MCF 10A (cell line): ENCODE data around the gene BCL3. TPM values are rescaled to one million over a fixed set of nuclear protein-coding genes. Genes with fewer than 3 reads are reported as not detected.

Experiments used
- BruUV-seq: library from RNA; stranded (reverse); fragments of 400-500 nt; replicated peaks from 2 replicates; lab custom pipeline; 2021; lab: Mats Ljungman, UMichigan
- CTCF ChIA-PET: fragments of 300-600 bp; sonication (Branson Sonifier 250); formaldehyde crosslinking; extraction: SDS; loops from one replicate; lab custom pipeline; 2021; ENCODE audit warnings: antibody characterized with exemption, inconsistent platforms; lab: Yijun Ruan, JAX
- POLR2A ChIA-PET: fragments of 300-600, 350-650 bp; sonication (Branson Sonifier 250); formaldehyde crosslinking; extraction: SDS; loops from one replicate; lab custom pipeline; 2020; ENCODE audit warnings: antibody characterized with exemption, inconsistent platforms; lab: Yijun Ruan, JAX
- DNase-seq: peaks from one replicate; pipeline ENCODE4 v3.0.0-alpha.2; 2018; ENCODE audit not compliant: unreplicated experiment
- H3K27ac Mint-ChIP-seq: one replicate; pipeline ENCODE4 v1.8.0; 2022; ENCODE audit warnings: mild to moderate bottlenecking, low read depth, mixed read lengths; ENCODE audit not compliant: unreplicated experiment
- H3K27me3 Mint-ChIP-seq: one replicate; pipeline ENCODE4 v1.8.0; 2022; ENCODE audit warnings: mixed read lengths; ENCODE audit not compliant: insufficient read depth, unreplicated experiment
- H3K36me3 Mint-ChIP-seq: one replicate; pipeline ENCODE4 v1.8.0; 2022; ENCODE audit warnings: mild to moderate bottlenecking, moderate library complexity, mixed read lengths; ENCODE audit not compliant: insufficient read depth, unreplicated experiment
- H3K4me1 Mint-ChIP-seq: one replicate; pipeline ENCODE4 v1.8.0; 2022; ENCODE audit warnings: mixed read lengths; ENCODE audit not compliant: insufficient read depth, unreplicated experiment
- H3K4me3 Mint-ChIP-seq: one replicate; pipeline ENCODE4 v1.8.0; 2022; ENCODE audit warnings: mild to moderate bottlenecking, moderate library complexity, mixed read lengths; ENCODE audit not compliant: unreplicated experiment
- H3K9me3 Mint-ChIP-seq: one replicate; pipeline ENCODE4 v1.8.0; 2022; ENCODE audit warnings: mixed read lengths; ENCODE audit not compliant: unreplicated experiment
- intact Hi-C: fragments of 100-400 bp; cut with micrococcal nuclease; formaldehyde crosslinking; loops from 2 replicates; pipeline ENCODE4 v1.14.1; 2022
- total RNA-seq: library from RNA; stranded (reverse); gene quantifications from 2 replicates; pipeline ENCODE4 v1.2.3, GENCODE V29; 2022
- TF ChIP-seq, protein P1 (sequence below): fragments of 200-600 bp; IDR thresholded peaks from one replicate; pipeline ENCODE4 v1.8.0; 2022; ENCODE audit warnings: antibody characterized with exemption, mild to moderate bottlenecking; ENCODE audit not compliant: unreplicated experiment

The BCL3 gene
- total RNA-seq, 1 experiment from 2014 or later: 24.4 TPM

DNA sequence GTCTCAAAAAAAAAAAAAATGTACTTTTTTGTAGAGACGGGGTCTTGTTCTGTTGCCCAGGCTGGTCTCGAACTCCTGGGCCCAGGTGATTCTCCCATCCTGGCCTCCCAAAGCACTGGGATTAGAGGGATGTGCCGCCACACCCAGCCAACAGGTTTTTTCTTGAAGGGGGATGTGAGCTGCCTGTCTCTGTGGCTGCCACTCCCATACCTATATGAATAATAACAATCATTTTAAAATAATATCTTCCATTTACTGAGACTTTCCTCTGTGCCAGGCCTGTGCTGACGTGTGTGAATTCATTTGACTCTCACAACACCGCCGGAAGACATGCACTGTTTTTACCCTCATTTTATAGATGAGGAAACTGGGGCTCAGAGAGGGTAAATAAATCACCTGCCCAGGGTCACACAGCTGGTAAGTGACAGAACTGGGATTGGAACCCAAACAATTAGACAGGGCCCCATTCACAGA lies 7.2 kb upstream of the BCL3 start:
- peak; percentile 94 for DNase-seq
- H3K27me3 Mint-ChIP-seq: no peaks in the 10 kb centered on the region
- H3K36me3 Mint-ChIP-seq: no peaks in the 10 kb centered on the region
- intact Hi-C loops: loop anchor here (10.0 kb wide), 1 partner anchor 976 kb away; no protein-coding TSS in a partner anchor
- H3K9me3 Mint-ChIP-seq: no peaks in the 10 kb centered on the region
- H3K27ac Mint-ChIP-seq: peak overlapping the region; percentile 85
- TF ChIP-seq, protein P1, sequence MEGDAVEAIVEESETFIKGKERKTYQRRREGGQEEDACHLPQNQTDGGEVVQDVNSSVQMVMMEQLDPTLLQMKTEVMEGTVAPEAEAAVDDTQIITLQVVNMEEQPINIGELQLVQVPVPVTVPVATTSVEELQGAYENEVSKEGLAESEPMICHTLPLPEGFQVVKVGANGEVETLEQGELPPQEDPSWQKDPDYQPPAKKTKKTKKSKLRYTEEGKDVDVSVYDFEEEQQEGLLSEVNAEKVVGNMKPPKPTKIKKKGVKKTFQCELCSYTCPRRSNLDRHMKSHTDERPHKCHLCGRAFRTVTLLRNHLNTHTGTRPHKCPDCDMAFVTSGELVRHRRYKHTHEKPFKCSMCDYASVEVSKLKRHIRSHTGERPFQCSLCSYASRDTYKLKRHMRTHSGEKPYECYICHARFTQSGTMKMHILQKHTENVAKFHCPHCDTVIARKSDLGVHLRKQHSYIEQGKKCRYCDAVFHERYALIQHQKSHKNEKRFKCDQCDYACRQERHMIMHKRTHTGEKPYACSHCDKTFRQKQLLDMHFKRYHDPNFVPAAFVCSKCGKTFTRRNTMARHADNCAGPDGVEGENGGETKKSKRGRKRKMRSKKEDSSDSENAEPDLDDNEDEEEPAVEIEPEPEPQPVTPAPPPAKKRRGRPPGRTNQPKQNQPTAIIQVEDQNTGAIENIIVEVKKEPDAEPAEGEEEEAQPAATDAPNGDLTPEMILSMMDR: no peak
- H3K4me1 Mint-ChIP-seq: peaks cover 37% of the 10 kb centered on the region
- H3K4me3 Mint-ChIP-seq: peak overlapping the region; percentile 55
- POLR2A ChIA-PET: interaction anchor here (1.0 to 4.0 kb wide), 16 partner anchors 8 to 213 kb away, joined by 3 to 47 read pairs (median 6); partner anchors contain the start of genes PVR and TOMM40
- CTCF ChIA-PET: interaction anchor here (0.6 to 4.7 kb wide), 9 partner anchors 13 to 174 kb away, joined by 3 to 29 read pairs (median 4); no protein-coding TSS in a partner anchor
- BruUV-seq: no TSS peak

DNA sequence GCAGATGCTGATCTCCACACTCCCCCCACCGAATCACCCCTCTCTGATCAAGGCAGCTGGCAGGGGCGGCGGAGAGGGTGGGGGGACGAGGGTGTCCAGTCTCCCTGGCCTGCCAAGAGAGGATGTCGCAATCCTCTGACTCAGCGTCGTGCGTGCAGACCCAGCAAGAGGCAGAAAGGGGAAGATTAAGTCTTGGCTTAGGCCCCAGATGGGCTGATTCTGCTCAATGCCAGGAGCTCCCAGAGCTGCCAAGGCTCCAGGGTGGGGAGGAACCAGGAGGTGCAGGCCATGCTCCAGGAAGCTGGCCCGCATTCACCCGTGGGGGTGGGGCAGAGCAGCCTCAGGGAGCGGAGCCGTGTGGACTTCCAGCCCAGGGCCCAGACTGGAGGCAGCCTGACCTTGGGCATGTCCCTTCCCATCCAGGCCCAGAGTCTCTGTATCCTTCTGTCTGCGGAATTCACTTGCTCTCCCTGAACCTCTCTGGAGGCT lies 6.6 kb upstream of the BCL3 start:
- BruUV-seq: no TSS peak
- DNase-seq: peak; percentile 100
- H3K36me3 Mint-ChIP-seq: no peaks in the 10 kb centered on the region
- TF ChIP-seq, protein P1: no peak
- peak overlapping the region; percentile 55 for H3K4me3 Mint-ChIP-seq
- H3K9me3 Mint-ChIP-seq: no peaks in the 10 kb centered on the region
- intact Hi-C loops: loop anchor here (1.0 to 10.0 kb wide), 2 partner anchors 28 to 977 kb away; no protein-coding TSS in a partner anchor
- H3K27me3 Mint-ChIP-seq: no peaks in the 10 kb centered on the region
- ChIA-PET POLR2A (interaction anchor here (0.6 to 4.0 kb wide), 17 partner anchors 8 to 671 kb away, joined by 3 to 47 read pairs (median 5); partner anchors contain the start of genes PVR and TOMM40), CTCF (interaction anchor here (0.7 to 4.7 kb wide), 7 partner anchors 11 to 131 kb away, joined by 3 to 29 read pairs (median 7); no protein-coding TSS in a partner anchor)
- peak overlapping the region; percentile 85 for H3K27ac Mint-ChIP-seq
- peaks cover 43% of the 10 kb centered on the region for H3K4me1 Mint-ChIP-seq

DNA sequence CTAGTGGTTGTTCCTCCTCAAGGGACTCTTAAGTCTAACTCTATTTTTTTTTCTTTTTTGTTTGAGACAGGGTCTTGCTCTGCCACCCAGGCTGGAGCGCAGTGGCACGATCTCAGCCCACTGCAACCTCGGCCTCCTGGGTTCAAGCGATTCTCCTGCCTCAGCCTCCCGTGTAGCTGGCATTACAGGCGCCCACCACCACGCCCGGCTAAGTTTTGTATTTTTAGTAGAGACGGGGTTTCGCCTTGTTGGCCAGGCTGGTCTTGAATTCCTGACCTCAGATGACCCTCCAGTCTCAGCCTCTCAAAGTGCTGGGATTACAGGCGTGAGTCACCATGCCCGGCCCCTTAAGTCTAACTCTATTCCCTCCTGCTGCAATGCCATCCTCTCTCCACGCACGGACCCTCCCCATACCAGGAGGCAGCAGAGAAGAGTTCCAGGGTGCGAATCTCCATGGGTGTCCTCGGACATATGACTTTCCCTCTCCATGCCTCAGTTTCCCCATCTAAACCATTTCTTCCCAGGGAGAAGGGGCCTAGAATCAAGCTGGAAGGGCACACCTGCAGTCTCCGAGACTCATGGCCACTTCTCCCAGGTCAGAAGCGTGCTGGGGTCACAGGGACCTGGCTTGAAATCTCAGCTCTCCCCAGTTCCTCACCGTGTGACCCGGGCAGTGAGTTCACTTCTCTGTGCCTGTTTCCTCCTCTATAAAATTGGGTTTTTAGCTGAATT lies 6.0 kb upstream of the BCL3 start:
- Mint-ChIP-seq H3K4me3 (peak overlapping the region; percentile 55), H3K27ac (peak overlapping the region; percentile 85), H3K27me3 (no peaks in the 10 kb centered on the region), H3K36me3 (no peaks in the 10 kb centered on the region), H3K4me1 (peaks cover 49% of the 10 kb centered on the region), H3K9me3 (no peaks in the 10 kb centered on the region)
- TSS peak; percentile 61 for BruUV-seq
- ChIA-PET CTCF (interaction anchor here (0.7 to 4.7 kb wide), 7 partner anchors 11 to 102 kb away, joined by 3 to 29 read pairs (median 7); no protein-coding TSS in a partner anchor), POLR2A (interaction anchor here (0.6 to 4.0 kb wide), 15 partner anchors 11 to 671 kb away, joined by 3 to 47 read pairs (median 5); partner anchors contain the start of genes PVR and TOMM40)
- intact Hi-C loops: loop anchor here (1.0 to 10.0 kb wide), 2 partner anchors 28 to 978 kb away; no protein-coding TSS in a partner anchor
- DNase-seq: peak; percentile 78
- TF ChIP-seq, protein P1: no peak
